HG02798 (cell line): ENCODE data around the gene S100A10.

Source experiments
- ATAC-seq: cut with Tn5 transposase; IDR thresholded peaks from one replicate; pipeline ENCODE4 v1.9.1; 2021; ENCODE audit warnings: mild to moderate bottlenecking; ENCODE audit not compliant: unreplicated experiment, poor library complexity

The S100A10 gene

DNA sequence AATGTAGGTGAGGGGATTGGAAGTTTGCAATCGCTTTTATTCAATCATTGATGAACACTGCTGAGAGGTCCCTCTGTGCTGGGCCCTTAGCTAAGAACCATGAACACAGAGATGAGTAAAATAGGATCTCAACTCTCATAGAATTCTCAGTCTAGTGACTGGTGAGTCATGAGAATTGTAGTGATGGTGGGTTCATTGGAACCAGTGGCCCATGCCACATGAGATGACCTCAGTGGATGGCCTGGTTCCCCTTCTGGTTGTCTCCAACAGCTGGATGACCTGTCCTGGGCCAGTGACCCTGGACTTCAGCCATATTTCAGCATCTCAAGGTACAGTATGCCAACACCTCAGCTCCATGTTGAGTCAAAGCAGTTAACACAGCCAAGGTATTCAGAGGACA is 21.3 kb upstream of the S100A10 start:
- no peak for ATAC-seq

DNA sequence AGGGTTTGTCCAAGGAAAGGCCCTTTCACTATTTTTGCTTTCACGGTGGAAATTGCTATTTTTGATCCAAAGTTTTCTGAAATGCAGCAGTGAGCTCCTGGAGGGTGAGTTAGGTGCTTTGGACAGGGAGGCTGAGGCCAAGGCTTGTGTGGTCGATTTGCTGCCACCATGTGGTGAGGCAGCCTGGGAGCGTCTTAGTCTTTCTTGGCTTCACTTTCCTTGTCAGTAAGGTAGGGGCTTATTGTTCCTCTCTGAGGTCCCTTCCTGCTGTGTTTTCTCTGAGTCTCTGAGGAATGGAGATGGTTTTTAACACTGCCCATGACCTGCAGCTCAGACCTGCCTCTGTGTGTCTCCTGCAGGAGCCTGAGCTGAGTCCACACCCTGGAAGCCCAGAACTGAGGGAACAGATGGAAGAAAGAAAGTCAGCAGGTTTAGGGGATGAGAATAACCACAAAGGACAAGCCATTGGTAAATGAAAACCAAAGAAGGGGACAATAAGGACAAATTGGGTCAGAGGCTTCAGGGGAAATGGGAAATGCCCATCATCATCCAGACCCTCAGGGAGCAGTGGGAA is 20.1 kb upstream of the S100A10 start:
- ATAC-seq = no peak

DNA sequence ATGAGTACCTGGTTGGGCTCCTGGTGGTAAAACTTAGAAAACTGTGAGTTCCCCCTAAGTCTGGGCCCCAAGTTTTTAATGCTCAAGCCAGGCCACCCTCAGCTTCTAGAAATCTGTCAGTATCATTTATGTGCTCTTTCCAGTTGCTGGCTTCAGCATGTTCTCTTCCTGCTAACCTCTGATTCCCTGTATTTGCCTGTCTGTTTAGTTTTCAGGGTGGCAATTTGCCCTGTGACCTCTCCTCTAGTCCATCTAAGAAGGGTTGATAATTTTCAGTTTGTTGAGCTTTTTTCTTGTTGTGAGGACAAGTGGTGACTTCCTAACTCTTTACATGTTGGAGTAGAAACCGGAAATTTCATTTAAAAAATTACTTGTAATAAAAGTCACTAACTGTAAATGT is 16.0 kb upstream of the S100A10 start:
- ATAC-seq = no peak

DNA sequence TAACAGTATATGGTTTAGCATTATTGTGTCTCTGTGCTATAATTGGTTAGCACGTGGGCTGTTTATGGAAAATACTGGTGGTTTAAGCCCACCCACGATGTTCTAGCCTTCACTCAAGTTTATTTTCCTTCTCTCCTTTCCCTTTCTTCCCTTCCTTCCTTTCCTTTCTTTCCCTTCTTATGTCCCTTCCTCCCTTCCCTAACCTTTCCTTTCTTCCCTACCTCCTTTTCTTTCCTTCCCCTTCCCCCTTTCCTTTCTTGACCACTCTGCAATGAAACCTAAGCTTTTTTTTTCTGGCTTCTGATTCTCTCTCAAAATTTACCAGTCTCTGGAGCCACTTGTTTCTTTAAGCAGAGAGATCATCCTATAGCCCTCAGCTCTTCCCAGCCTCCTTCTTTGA is 13.4 kb upstream of the S100A10 start:
- no peak for ATAC-seq

DNA sequence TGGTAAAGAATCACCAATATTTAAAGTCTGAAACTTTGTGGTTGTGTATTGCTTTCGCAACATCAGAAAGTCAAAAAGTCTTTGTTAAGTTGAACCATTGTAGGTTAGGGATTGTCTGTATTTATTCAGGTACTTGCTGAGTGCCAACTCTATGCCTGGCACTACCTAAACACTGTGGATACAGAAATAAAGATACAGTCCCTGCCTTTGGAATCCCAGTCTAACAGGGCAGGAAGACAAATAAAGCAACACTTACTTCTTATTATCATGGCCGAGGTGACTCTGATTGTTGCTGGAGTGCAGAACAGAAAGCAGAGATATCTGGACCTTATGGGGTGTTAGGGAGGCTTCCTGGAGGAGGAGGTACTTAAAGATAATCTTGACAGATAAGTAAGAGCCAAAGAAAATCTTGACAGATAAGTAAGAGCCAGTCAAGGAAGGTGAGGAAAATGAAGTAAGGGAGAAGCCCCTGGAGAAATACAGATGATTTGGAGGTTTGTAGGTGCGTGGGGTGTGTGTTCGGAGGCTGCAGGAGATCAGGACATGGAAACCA is 11.8 kb upstream of the S100A10 start:
- ATAC-seq = no peak

DNA sequence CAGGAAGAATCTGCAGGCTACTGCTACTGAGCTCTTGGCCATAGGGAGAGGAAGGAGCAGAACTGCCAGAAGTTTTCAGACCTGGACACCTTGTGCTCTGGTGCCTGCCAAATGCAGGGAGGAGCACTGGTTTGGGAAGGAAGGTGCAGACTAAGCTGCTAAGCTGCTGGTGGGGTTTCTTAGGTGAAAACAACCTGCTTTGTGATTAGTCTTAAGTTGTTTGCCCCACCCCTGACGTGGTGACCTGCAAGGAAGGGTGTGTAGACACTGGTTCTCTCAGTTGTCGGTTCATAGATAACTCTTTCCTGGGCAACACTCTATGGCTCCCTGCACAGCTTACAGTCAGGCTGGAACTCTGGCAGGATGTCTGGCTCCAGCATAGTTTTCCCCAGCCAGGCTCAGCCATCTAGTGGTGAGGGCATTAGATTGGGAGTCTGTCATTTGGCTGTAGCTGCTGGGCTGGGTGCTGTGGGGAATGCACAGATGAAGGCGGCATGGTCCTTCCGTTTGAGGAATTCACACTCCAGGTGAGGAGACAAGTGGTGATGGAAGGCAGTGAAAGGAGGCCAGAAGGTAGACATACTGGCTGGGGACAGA is 10.3 kb upstream of the S100A10 start:
- ATAC-seq = no peak

DNA sequence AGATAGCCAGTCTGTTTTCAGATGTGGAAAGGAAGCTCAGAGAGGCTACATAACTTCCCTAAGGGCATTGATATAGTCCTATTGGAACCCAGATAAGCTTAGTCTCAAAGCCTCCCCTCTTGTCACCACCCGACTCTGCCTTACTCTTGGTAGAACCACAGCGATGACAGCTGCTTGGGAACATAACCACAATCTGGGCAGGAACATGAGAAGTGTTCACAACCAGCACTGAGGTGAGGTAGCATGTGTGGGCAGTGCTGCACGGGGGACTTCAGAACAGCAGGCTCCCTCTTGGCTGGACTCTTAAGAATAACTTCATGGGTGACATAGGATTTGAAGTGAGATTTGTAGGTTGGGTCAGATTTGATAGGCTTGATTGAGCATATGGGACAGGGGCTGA is 9.3 kb upstream of the S100A10 start:
- ATAC-seq = no peak

DNA sequence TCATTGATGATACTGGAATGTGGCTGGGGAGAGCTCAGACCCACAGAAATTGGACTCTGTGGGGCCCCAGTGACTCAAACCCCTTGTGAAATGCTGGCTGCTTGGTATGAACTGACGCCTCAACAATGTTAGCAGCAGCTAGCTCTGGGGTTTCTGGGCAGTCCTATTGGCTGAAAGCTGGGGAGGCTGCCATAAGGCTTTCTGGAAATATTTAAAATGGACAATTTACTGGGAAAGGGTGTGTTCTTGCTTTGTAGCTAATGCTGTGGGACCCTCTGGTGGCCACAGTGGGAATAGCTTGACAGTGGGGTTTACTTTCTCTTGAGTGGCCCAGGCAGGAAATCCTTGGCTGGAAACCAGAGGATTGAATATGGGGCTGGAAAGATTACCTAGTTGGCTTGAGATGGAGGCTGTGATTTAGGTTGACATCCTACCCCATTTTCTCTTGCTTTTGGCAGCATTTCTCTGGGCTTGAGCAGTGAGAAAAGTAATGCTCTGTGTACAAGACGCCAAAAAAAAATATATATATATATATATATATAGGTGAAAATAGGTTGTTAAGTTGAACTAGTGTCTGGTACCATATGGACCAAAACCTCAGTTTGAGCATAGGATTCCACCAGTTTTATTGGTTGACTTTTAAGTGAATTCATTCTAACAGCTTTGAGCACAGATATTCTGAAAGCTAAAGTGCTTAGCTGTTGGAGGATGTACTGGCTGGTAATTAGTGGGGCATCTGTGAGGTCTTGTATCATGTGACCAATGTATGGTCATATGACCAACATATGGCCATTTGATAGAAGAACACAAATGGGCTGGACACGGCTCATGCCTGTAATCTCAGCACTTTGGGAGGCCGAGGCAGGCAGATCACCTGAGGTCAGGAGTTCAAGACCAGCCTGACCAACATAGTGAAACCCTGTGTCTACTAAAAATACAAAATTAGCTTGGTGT is 8.2 kb upstream of the S100A10 start:
- ATAC-seq = no peak

DNA sequence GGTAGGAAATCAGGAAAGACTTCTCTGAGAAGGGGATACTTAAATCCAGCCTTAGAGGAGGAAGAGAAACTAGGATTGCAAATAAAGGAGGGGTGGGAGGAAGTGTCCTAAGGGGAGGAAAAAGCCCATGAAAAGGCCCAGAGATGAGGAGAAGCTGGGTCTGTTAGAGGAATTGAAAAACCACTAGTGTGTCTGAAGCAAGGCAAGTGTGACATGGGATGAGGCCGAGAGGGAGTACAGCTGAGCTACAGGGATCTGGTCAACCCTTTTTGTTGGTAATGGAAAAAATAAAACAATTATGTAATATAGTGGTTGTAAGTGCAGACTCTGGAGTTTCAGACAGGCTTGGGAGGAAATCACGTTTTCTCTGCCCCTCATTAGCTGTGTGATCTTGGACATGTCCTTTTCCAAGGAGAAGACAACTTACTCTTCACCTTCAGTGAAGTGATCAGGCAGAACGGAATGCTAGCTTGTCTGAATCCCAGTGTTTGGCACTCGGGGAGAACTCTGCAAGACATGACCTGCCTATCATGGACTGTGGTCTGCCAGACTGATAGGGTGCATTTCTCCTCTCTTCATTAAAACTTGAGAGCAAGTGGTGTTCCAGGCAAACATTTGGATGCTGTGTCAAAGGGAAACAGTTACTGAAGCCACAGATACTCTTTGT is 7.4 kb upstream of the S100A10 start:
- ATAC-seq = no peak

DNA sequence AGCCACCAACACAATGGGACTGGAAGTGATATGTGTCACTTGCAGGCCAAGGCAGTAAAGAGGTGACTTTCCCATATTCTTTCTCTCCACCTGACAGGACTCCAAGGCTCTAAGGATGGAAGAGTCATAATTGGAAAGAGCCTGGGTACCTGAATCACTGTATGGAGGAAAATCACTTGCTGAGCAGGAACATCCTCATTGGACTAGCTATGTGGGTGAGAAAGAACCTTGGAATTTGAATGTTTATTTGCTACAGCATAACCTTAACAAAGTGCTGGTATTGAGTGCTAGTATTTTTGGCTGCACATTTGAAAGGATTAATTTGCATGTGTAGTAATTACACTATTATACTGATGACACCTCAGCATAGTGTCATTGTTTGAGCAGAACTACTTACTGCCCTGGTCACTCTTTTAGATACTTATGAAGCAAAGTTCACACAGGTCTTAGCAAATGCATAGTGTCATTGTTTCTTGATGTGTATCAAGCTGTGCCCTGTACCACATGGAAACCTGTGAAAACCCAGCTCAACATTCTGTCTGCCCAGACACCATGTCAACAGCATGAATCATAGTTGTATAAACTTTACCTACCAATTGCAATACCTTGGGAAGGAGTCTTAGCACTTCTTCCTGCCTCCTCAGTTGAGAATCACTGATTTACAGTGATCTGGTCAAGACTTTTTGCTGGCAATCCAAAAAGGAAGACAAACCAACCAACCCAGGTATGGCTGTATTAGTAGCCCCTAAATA is 5.1 kb upstream of the S100A10 start:
- no peak for ATAC-seq

DNA sequence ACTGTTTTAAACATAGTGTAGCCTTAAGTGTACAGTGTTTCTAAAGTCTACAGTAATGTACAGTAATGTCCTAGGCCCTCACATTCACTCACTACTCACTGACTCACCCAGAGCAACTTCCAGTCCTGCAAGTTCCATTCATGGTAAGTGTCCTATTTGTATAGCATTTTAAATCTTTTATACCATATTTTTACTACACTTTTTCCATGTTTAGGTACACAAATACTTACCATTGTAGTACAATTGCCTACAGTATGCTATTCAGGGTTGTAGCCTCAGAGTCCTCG is 3.6 kb upstream of the S100A10 start:
- no peak for ATAC-seq

DNA sequence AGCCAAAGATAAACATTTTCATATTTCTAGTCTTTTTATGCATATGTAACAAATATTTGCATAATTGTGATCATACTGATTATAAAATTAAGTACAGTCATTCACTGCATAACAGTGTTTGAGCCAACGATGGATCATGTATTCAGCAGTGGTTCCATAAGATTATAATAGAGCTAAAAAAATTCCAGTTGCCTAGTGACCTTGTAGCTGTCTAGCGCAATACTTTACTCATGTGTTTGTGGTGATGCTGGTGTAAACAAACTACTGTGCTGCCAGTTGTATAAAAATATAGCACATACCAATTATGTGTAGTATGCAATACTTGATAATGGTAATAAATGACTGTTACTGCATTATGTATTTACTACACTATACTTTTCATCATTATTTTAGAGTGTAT is 2.1 kb upstream of the S100A10 start:
- ATAC-seq = no peak

DNA sequence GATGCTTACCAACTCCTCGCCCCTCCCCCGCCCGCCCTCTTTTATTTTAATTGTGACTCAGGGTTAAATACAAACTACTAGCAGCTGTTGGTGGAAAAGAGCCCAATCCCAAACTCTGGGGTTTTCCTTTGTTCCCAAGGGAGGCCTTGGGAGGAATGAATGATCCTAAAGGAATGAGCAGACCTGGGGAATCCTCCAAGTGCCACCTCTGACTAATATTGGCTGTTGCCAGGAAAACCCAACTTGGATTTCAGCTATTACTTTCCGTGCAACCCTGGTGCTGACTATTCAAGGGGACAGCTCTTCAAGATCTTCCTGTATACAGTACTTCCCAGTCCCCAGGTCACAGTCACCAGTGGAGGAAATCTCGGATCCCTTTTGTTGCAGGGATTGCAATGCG is 1.3 kb upstream of the S100A10 start:
- no peak for ATAC-seq

DNA sequence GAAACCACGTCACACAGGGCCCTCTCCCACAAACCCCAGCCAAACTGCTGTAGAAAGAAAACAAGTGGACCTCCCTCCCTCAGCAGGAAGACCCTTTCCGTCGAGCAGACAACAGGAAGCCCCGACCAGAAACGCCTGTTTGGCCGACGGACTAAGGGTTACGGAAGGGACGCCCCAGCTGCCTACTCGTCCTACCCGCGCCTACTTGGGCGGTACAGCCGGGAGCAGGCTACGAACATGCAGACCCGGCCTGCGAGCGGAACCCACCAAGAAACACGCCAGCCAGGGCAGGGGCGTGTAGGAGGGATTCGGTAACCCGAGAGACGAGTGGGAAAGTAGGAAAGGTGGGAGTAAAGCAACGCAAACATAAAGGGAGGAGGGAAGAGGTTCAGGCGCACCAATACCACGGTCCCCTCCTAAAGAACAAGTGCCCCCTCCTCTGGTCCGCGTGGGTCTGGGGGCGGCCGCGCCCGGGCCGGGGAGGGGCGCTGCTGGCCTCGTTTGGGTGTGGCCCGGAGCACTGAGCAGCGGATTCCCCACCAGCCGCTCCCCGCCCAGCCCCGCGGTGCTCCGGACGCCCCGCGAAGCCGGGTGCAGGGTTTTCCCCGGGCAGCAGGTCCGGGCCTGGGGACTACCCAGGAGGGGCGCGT is 450 bp downstream of the S100A10 start:
- no peak for ATAC-seq

DNA sequence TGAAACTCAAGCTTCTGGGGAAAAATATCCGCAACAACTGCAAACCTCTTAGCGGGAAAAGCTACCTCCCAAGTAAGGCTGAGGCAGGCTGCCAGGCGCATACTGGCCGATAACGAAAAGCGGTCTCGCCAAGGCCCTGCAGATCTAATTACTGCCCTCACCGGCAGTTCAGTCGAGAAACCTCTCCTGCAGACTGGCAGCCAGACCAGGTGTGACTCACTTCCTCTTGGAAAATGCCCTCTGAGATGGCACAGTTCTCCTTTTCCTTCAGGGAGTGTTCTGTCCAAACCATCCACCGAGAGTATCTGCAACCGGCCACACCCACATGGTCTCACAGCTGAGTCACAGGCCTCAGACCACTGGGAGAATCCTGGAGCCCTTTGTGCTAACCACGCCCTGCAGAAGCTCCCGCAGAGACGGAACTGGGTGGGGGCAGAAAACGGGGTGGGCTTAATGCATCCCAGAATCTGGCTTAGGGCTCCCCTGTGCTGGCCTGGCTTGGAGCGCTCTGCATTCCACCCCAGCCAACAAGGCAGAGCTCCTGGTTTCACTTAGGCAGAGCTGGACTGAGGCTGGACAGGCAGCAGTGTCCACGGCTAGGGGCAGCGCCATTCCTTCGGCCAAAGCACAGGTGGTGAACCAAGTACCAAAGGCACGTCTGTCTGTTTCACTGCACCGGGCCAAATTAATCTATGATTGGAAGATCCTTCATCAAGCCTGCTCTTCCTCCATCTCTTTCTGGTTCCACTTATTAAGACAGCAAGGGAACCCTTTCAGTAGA is 1.2 kb downstream of the S100A10 start:
- ATAC-seq = no peak

DNA sequence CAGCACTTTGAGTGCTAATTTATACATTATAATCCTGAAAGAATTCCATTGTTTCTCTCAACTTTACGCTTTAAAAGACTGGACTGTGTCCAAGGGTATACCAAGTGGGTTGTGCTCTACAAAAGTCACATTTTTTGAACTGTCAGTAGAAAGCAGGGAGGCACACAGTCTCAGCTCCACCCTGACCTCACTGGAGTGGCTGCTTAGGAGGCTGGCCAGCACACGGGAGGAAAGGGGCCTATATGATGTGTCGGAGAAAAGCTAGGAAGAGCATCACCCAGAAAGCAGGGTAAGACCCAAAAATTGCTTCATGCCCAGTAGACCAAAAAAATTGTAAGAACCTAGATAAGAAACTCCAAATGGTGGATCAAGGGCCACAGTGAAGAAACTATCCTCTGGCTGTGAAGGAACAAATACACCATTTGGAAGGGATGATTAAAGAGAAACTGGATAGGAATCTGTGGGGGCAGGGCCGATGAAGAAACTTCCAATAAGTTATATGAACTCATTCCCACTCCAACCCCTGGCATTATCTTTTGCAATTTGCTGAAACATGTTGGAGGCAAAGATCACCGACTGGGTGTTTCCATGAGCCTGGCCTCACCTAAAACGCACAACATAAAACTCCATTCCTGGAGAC is 1.9 kb downstream of the S100A10 start:
- ATAC-seq = no peak

DNA sequence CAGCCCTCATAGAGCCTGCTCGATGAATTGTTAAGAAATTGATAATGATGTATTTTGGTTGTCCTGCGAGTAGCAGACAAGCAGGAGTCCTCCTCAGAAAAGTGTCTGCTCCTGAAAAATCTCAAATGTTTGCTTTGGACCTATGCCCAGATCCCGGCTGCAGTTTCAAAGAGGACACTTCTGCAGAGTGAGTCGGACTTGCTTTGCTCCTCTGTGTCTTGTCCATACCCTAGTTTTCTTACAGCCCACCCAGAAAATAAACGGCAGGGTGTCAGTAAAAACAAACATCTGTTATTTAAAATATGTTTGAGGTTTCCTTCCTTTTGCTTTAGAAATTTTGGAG is 2.8 kb downstream of the S100A10 start:
- no peak for ATAC-seq

DNA sequence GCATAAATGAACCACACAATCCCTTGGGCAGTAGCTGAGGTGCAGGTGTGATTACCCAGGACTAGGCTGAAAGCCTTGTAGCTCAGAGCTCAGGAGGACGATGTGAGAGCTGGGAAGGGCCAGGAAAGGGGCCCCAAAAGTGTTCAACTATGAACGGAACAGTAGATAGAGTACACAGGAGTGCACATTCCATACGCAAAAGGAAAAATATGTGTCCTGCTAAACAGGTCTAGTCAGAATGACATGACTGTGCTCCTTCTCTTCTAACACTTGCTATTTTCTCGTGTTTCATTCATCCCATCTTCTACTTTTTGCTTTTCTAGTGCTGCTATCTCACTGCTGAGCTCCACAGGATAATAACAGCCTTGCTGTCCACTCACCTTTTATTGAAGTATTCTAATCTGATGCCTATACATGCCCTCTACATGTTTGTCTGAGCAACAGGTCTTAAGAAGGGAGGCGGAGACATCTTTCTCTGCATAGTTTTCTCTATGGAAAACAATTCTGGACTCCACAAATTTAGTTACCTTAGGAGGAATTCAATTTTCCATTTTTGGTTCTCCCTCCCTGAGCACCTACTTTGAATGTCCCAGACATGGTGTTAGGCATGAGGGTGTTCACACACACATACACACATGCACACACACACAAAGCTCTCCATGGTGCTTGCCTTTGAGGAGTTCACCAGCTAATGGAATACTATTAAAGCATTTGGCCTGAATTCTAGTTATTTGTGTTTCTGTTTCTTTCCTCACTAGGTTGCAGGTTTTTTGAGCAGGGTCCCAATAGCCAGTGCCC is 3.4 kb downstream of the S100A10 start:
- ATAC-seq = no peak
